ENCODE data around the gene COL28A1. TPM values are rescaled to one million over a fixed set of nuclear protein-coding genes. Genes with fewer than 3 reads are reported as not detected.

Gene COL28A1
- total and polyA plus RNA-seq, 4 donors: 1.3 to 10.2 (median 3.2) TPM

- ATAC-seq (ENCODE audit: insufficient read depth, low FRiP score): no peak
- Histone ChIP-seq H3K9ac (ENCODE audit: insufficient read depth in 1 of 2, low read length in 2 of 2) (no peak overlapping the region), H3K27ac (ENCODE audit: low read depth in 1 of 2, low read length in 1 of 2) (no peak overlapping the region), H3K4me1 (ENCODE audit: control insufficient read depth in 5 of 5, insufficient read depth in 5 of 5, low read length in 5 of 5) (no peaks in the 10 kb centered on the region), H3K36me3 (ENCODE audit: control insufficient read depth in 4 of 4, insufficient read depth in 4 of 4, low read length in 4 of 4) (no peaks in the 10 kb centered on the region), H3K27me3 (ENCODE audit: control insufficient read depth in 3 of 3, insufficient read depth in 3 of 3, low read length in 2 of 3) (no peaks in the 10 kb centered on the region), H3K9me3 (ENCODE audit: control insufficient read depth in 4 of 4, insufficient read depth in 3 of 4, low read length in 3 of 4) (no peaks in the 10 kb centered on the region), H3K4me3 (no peak overlapping the region)
- no peak for TF ChIP-seq CTCF (IDR thresholded peaks at IDR 0.05; ENCODE audit: control extremely low read depth, extremely low read depth)
- no peak for DNase-seq
- 89 to 90% methylated on average over 3 of the region's 3 CpGs for WGBS, 2 donors
These were observed 1.7 kb downstream of the COL28A1 start for GRCh38 chr7:7533831-7534430.

- no peaks in the 10 kb centered on the region for H3K9me3 ChIP-seq (ENCODE audit: control insufficient read depth in 4 of 4, insufficient read depth in 3 of 4, low read length in 3 of 4)
- TF ChIP-seq CTCF (IDR thresholded peaks at IDR 0.05; ENCODE audit: control extremely low read depth, extremely low read depth): no peak
- no peaks in the 10 kb centered on the region for H3K4me1 ChIP-seq (ENCODE audit: control insufficient read depth in 5 of 5, insufficient read depth in 5 of 5, low read length in 5 of 5)
- DNase-seq (no peak), ATAC-seq (ENCODE audit: insufficient read depth, low FRiP score) (no peak)
- no peak overlapping the region for H3K27ac ChIP-seq (ENCODE audit: low read depth in 1 of 2, low read length in 1 of 2)
- H3K36me3 ChIP-seq (ENCODE audit: control insufficient read depth in 4 of 4, insufficient read depth in 4 of 4, low read length in 4 of 4): no peaks in the 10 kb centered on the region
- 81 to 91% methylated on average over 4 of the region's 4 CpGs for WGBS, 2 donors
- H3K9ac ChIP-seq (ENCODE audit: insufficient read depth in 1 of 2, low read length in 2 of 2): no peak overlapping the region
- no peaks in the 10 kb centered on the region for H3K27me3 ChIP-seq (ENCODE audit: control insufficient read depth in 3 of 3, insufficient read depth in 3 of 3, low read length in 2 of 3)
- H3K4me3 ChIP-seq: no peak overlapping the region
These were observed 6.3 kb downstream of the COL28A1 start for GRCh38 chr7:7529328-7529727.

DNA sequence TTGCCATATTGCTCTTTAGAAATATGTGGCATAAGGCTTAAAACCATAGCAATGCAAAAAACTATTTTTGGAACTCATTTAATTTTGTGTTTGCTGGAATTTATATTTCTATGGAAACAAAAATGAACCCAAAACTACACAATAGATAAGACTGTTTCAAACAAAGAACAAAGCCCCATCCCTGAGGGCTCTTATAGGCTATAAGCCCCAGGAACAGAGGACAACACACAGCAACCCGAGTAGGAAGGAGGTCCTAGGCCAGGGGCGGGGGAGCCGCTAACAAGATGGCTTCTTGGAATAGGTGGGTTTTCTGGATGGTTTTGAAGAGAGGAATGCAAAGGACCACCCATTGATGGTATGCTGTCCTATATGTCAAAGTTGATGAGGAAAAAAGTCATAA is 8.6 kb downstream of the COL28A1 start:
- no peak for TF ChIP-seq CTCF (IDR thresholded peaks at IDR 0.05; ENCODE audit: control extremely low read depth, extremely low read depth)
- no peaks in the 10 kb centered on the region for H3K9me3 ChIP-seq (ENCODE audit: control insufficient read depth in 4 of 4, insufficient read depth in 3 of 4, low read length in 3 of 4)
- DNase-seq (no peak), ATAC-seq (ENCODE audit: insufficient read depth, low FRiP score) (no peak)
- H3K27me3 ChIP-seq (ENCODE audit: control insufficient read depth in 3 of 3, insufficient read depth in 3 of 3, low read length in 2 of 3): no peaks in the 10 kb centered on the region
- H3K4me3 ChIP-seq: no peak overlapping the region
- WGBS, 2 donors: 95% methylated on average over 3 of the region's 3 CpGs
- peaks cover 0 to 2% (median 0%) of the 10 kb centered on the region in 4 donors for H3K36me3 ChIP-seq (ENCODE audit: control insufficient read depth in 4 of 4, insufficient read depth in 4 of 4, low read length in 4 of 4)
- no peak overlapping the region for H3K27ac ChIP-seq (ENCODE audit: low read depth in 1 of 2, low read length in 1 of 2)
- H3K4me1 ChIP-seq (ENCODE audit: control insufficient read depth in 5 of 5, insufficient read depth in 5 of 5, low read length in 5 of 5): no peaks in the 10 kb centered on the region
- no peak overlapping the region for H3K9ac ChIP-seq (ENCODE audit: insufficient read depth in 1 of 2, low read length in 2 of 2)

DNA sequence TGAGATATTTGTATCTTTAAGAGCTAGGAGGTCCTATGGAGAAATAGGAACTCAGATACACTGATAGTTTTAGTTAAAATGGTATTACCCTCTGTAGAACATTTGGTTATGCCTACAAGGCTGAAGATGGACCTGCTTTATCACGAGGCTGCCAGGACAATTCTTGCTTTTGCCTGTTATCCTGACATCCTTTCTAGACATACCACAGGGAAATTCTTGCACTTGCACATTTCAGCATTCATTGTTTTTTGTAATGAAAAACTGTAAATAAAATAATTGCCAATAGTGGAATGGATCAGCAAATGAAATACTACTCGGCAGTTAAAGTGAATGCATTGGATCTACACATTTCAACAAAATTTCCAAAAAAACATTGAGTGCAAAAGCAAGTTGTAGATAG is 9.7 kb downstream of the COL28A1 start:
- no peak for TF ChIP-seq CTCF (IDR thresholded peaks at IDR 0.05; ENCODE audit: control extremely low read depth, extremely low read depth)
- 94 to 96% methylated on average over 2 of the region's 2 CpGs for WGBS, 2 donors
- Histone ChIP-seq H3K4me3 (no peak overlapping the region), H3K4me1 (ENCODE audit: control insufficient read depth in 5 of 5, insufficient read depth in 5 of 5, low read length in 5 of 5) (no peaks in the 10 kb centered on the region), H3K27me3 (ENCODE audit: control insufficient read depth in 3 of 3, insufficient read depth in 3 of 3, low read length in 2 of 3) (no peaks in the 10 kb centered on the region), H3K36me3 (ENCODE audit: control insufficient read depth in 4 of 4, insufficient read depth in 4 of 4, low read length in 4 of 4) (peaks cover 0 to 2% (median 0%) of the 10 kb centered on the region in 4 donors), H3K9ac (ENCODE audit: insufficient read depth in 1 of 2, low read length in 2 of 2) (no peak overlapping the region), H3K9me3 (ENCODE audit: control insufficient read depth in 4 of 4, insufficient read depth in 3 of 4, low read length in 3 of 4) (no peaks in the 10 kb centered on the region), H3K27ac (ENCODE audit: low read depth in 1 of 2, low read length in 1 of 2) (no peak overlapping the region)
- DNase-seq (no peak), ATAC-seq (ENCODE audit: insufficient read depth, low FRiP score) (no peak)
